Prostate gland (tissue), 2 donors: ENCODE measurements around the gene NR2F1. TPM values are rescaled to one million over a fixed set of nuclear protein-coding genes. Genes with fewer than 3 reads are reported as not detected.

Experiments used
- DNase-seq: peaks from one replicate; pipeline ENCODE4 v3.0.0-alpha.2; 2019; ENCODE audit warnings: low spot score
- H3K27ac ChIP-seq, 2 donors: fragments of 200-600 bp; sonication (generic); 2 replicates each; pipeline ENCODE4 v1.5.1; 2017 to 2019
- H3K27me3 ChIP-seq: fragments of 200-600 bp; sonication (generic); replicated peaks from 2 replicates; pipeline ENCODE4 v1.5.1; 2019; ENCODE audit not compliant: insufficient read depth
- H3K36me3 ChIP-seq, 2 donors: fragments of 200-600 bp; sonication (generic); 1 replicate in 1 of 2; 2 replicates in 1 of 2; pipeline versions ENCODE4 v1.5.1 to v1.8.1; 2017 to 2019
- H3K4me1 ChIP-seq: fragments of 200-600 bp; sonication (generic); replicated peaks from 2 replicates; pipeline ENCODE4 v1.5.1; 2019
- H3K4me3 ChIP-seq, 2 donors: fragments of 200-600 bp; sonication (generic); 2 replicates each; pipeline ENCODE4 v1.5.1; 2017 to 2019
- H3K9me3 ChIP-seq: fragments of 200-600 bp; sonication (generic); 2 replicates; pipeline ENCODE4 v1.5.1; 2017
- CTCF ChIP-seq, 4 experiments: fragments of 200-600 bp in 2 of 4; fragments of 450-650 bp in 2 of 4; sonication (generic) in 2 of 4; IDR thresholded peaks; 1 replicate in 3 of 4; 2 replicates in 1 of 4; pipeline ENCODE4 v1.5.1; 2016 to 2019; ENCODE audit warnings: antibody characterized with exemption in 4 of 4, mild to moderate bottlenecking in 2 of 4, moderate library complexity in 2 of 4
- POLR2A ChIP-seq: fragments of 450-650 bp; IDR thresholded peaks from one replicate; pipeline ENCODE4 v1.6.1; 2016; ENCODE audit warnings: antibody characterized with exemption, mild to moderate bottlenecking
- POLR2AphosphoS5 ChIP-seq: sonication (generic); formaldehyde crosslinking; IDR thresholded peaks from one replicate; pipeline ENCODE4 v1.6.1; 2017; ENCODE audit warnings: antibody characterized with exemption
- WGBS: methylation state at CpG from one replicate; pipeline ENCODE4 v1.1.5; 2018; 5-methylcytosine and 5-hydroxymethylcytosine counted together
- intact Hi-C: fragments of 100-400 bp; cut with DNase I; formaldehyde crosslinking; loops from one replicate; pipeline ENCODE4 v1.14.2; 2022
- total RNA-seq, 2 donors: library from RNA; depleted of rRNA; stranded (reverse); fragments of >200 nt; gene quantifications; one replicate each; pipeline ENCODE4 v1.1.0, GENCODE V29; 2016

The NR2F1 gene
- total RNA-seq, 2 donors from 2014 or later, result 14.9 to 49.3 TPM

GRCh38 chr5:93578813-93579691 lies 4.0 kb upstream of the NR2F1 start:
- 21% methylated on average over 34 of the region's 49 CpGs for WGBS
- Histone ChIP-seq H3K9me3 (no peaks in the 10 kb centered on the region), H3K4me1 (no peaks in the 10 kb centered on the region), H3K4me3 (peak overlapping the region; percentile 45 to 56), H3K36me3 (no peaks in the 10 kb centered on the region), H3K27ac (peak overlapping the region; percentile 81 to 89), H3K27me3 (no peaks in the 10 kb centered on the region)
- TF ChIP-seq CTCF (IDR thresholded peaks at IDR 0.05) (no peak), POLR2AphosphoS5 (no peak), POLR2A (no peak)
- intact Hi-C loops, result loop anchor here (5.0 to 10.0 kb wide), 3 partner anchors 154 to 1116 kb away; no protein-coding TSS in a partner anchor
- DNase-seq, result no peak

- Histone ChIP-seq H3K9me3 (no peaks in the 10 kb centered on the region), H3K36me3 (no peaks in the 10 kb centered on the region), H3K27me3 (no peaks in the 10 kb centered on the region), H3K27ac (peak overlapping the region; percentile 81 to 89), H3K4me1 (no peaks in the 10 kb centered on the region), H3K4me3 (peak overlapping the region; percentile 45 to 56)
- DNase-seq, result no peak
- intact Hi-C loops, result loop anchor here (5.0 to 10.0 kb wide), 7 partner anchors 47 to 1115 kb away; no protein-coding TSS in a partner anchor
- TF ChIP-seq CTCF (IDR thresholded peaks at IDR 0.05) (no peak), POLR2AphosphoS5 (no peak), POLR2A (no peak)
- 1% methylated on average over 31 of the region's 32 CpGs for WGBS
Measured at GRCh38 chr5:93579692-93580062, 3.3 kb upstream of the NR2F1 start.

DNA sequence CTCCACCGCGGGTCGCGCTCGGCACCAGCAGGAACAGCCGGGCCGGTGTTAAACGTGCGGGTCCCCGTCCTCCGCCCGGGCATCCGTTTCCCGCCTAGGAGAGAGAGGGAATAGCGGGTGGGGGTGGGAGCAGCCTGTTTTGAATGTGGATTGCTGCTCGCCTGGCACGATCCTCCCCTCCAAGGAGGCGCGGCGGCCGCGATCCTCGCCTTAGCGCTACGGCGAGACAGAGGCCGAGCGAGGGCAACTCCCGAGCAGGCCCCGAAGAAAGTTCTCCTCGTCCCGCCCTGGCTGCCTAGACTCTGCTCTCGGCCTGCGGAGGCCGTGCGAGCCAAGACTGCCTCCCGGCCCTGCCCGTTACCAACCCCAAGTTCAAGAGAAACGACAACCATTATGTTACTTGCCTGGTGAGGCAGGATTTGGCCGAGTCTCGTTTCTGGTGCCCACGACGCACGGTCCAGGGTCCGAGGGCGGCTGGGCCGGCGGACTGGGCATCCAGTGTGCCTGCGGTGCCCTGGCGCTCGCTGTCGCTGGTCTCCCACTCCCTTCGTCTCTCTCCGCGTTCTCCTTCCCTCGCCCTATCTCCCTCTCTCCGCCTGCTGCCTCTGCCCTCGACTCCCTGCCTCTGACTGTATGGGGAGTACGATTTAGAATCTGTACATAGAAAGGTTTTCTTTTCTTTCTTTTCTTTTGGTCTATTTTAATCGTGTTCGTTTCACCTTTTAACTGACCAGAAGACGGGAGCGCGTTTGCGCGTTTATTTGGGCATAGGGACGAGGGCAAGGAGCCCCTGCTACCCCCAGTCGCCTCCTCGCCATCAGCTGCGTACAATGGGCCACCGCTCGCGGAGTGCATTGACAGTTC lies 2.7 kb upstream of the NR2F1 start:
- no peaks in the 10 kb centered on the region for H3K36me3 ChIP-seq
- H3K27me3 ChIP-seq, result no peaks in the 10 kb centered on the region
- peak overlapping the region; percentile 45 to 56 for H3K4me3 ChIP-seq
- no peaks in the 10 kb centered on the region for H3K4me1 ChIP-seq
- 2% methylated on average over 73 of the region's 73 CpGs for WGBS
- no peak for DNase-seq
- intact Hi-C loops, result loop anchor here (5.0 kb wide), 4 partner anchors 48 to 893 kb away; no protein-coding TSS in a partner anchor
- peak overlapping the region; percentile 81 to 89 for H3K27ac ChIP-seq
- H3K9me3 ChIP-seq, result no peaks in the 10 kb centered on the region
- TF ChIP-seq CTCF (IDR thresholded peaks at IDR 0.05) (no peak), POLR2AphosphoS5 (no peak), POLR2A (no peak)

GRCh38 chr5:93580927-93581445 lies 2.0 kb upstream of the NR2F1 start, which contains the start of gene NR2F1-AS1:
TSS of gene NR2F1-AS1 (minus strand) at chr5:93581219.
- no peak for DNase-seq
- WGBS, result under 1% methylated on average over 41 of the region's 41 CpGs

More at GRCh38 chr5:93580927-93581445, 2.0 kb upstream of the NR2F1 start, which contains the start of gene NR2F1-AS1:
- TF ChIP-seq POLR2A (no peak), POLR2AphosphoS5 (no peak), CTCF (IDR thresholded peaks at IDR 0.05) (no peak)
- Histone ChIP-seq H3K4me3 (peak within 1 kb of the TSS; percentile 45 to 56), H3K4me1 (no peaks in the 10 kb centered on the region), H3K9me3 (no peaks in the 10 kb centered on the region), H3K27ac (peak within 1 kb of the TSS; percentile 81 to 89), H3K27me3 (no peaks in the 10 kb centered on the region), H3K36me3 (no peaks in the 10 kb centered on the region)
- intact Hi-C loops, result loop anchor here (5.0 kb wide), 4 partner anchors 49 to 894 kb away; no protein-coding TSS in a partner anchor
